HG02943 (cell line): Measurements from ENCODE around the gene FNIP2.
"Not testable (repeated sequence)": the region's sequence is repeated elsewhere in the genome, so short reads cannot be mapped to it uniquely, and the experiment has no call there.

Experiments
- ATAC-seq: cut with Tn5 transposase; IDR thresholded peaks from one replicate; pipeline ENCODE4 v1.9.1; 2021; ENCODE audit warnings: mild to moderate bottlenecking, low read depth, moderate library complexity; ENCODE audit not compliant: unreplicated experiment

The FNIP2 gene

DNA sequence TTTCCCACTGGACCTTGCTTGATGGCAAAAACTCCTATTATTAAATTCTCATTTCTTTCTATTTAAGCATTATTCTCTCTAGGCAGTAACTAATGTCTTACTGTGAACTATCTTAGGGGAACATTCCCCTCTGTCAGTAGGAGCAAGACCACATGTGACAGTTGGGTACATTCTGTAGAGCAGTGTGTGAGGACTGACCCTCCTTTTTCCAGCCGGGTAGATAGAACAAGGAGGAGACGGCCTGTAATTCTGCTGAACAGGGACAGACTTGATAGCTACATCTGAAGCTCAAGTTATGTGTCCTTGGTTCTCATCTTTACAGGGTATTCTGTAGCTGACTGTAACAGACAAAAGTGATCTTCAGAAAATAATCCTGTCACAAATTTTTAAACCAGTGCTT is 43.3 kb downstream of the FNIP2 start:
- no peak for ATAC-seq

DNA sequence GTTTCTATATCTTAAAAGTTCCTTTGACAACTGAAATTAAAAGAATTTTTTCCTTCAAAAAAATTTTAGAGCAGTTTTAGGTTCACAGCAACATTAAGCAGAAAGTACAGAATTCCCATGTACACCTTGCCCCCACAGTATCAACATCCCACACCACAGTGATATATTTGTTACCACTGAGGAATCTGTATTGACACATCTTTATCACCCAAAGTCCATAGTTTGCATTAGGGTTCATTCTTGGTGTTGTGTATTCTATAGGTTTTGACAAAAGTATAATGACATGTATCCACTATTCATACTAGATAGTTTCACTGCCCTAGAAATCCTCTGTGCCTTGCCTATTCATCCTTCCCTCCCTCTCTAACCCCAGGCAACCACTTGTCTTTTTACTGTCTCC is 43.7 kb downstream of the FNIP2 start:
- ATAC-seq, result no peak

DNA sequence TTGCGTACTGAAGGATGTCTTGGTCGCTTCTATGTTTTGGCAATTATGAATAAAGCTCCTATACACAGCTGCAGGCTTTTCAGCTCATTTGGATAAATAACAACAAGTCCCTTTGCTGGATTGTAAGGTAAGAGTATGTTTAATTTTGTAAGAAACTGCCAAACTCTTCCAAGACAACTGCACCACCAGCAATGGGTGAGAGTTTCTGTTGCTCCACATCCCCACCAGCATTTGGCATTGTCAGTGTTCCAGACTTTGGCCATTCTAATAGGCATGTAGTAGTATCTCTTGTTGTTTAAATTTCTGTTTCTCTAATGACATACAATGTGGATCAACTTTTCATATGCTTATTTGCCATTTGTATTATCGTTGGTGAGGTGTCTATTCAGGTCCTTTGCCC is 44.3 kb downstream of the FNIP2 start:
- ATAC-seq, result no peak

DNA sequence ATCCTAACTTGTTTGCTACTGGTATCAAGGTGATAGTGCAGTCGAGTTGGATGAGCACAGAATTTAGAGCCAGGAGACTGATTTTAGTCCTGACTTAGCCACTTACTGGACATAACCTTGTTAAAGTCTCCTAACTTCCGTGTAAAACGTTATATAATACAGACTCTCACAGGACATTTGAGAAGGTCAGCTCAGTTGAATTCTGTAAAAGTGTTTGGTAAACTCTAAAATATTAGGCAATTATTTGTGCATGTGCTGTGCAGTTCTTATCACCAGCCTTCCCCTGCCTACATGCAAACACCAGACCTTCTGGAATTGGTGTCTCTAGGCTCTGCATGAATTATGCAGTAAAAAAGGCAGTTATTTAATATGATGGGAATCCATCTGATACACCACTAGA is 45.4 kb downstream of the FNIP2 start:
- no peak for ATAC-seq

DNA sequence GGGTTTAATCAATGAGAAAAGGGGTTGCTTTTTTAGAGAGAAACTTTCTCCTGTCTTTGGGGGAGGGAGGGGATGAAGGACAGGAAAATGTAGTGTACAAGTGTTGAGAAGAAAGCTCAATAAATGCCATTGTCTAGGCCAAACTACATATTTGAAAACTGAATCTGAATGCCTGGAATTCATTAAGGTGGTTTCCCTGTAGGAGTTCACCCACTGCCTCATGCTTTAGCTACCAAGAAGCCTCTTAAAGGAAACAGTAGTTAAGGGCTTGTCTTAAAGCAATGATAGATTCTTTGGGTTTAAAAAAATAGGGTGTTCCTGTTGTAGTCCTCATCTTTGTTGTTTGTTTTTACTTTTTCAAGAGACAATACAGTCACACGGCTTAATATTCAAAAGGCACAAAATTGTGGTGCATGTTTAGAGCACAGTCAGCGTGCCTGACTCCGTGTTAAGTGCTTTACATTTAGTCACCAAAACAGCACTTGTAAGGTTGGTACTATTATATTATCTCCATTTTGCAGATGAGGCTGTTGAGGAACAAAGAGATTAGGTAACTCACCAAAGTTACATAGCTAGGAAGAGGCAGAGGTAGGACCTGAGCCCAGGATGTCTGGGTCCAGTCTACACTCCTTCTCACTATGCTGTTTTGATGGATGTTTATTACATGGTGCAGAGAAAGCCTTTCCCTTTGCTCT is 46.0 kb downstream of the FNIP2 start:
- ATAC-seq, result no peak

DNA sequence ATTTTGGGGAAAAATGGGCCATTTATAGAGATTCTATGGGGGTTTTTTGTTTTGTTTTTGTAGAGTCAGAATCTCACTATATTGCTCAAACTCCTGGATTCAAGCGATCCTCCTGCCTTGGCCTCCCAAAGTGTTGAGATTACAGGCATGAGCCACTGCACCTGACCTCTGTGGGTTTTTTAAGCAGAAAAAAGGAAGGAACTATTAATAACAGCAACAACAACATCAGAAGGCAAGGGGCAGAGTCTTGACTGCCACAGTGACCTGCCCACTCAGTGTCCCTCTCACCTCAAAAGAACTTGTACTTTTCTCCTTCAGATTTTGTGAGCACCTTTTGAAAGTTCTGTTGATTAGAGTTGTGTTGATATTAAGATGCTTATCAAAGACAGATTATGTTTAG is 48.1 kb downstream of the FNIP2 start:
- ATAC-seq, result no peak

DNA sequence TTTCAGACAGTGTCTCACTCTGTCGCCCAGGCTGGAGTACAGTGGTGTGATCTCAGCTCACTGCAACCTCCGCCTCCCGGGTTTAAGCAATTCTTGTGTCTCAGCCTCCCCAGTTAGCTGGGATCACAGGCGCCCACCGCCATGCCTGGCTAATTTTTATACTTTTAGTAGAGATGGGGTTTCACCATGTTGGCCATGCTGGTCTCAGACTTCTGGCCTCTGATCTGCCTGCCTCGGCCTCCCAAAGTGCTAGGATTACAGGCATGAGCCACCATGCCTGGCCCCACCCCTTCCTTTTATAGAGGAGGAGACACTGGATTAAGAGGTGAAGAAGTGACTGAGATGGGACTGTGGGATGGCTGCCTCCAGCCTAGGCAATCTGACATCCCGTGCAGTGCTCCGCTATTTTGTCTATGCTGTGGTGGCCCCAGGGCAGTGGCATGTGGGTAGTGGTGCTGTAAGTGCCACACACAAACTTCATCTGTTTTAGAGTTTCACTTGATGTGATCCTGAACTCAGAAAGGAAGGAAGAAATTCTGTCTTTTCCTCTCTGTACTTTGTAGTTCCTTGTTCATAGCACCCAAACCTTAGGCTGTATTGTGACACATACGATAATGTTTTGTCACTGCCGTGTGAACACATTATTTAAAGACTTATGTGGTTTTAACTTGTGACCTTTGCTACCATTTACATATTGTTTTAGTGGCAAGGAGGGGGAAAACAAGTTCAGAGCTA is 48.9 kb downstream of the FNIP2 start:
- peak; percentile 62 for ATAC-seq

DNA sequence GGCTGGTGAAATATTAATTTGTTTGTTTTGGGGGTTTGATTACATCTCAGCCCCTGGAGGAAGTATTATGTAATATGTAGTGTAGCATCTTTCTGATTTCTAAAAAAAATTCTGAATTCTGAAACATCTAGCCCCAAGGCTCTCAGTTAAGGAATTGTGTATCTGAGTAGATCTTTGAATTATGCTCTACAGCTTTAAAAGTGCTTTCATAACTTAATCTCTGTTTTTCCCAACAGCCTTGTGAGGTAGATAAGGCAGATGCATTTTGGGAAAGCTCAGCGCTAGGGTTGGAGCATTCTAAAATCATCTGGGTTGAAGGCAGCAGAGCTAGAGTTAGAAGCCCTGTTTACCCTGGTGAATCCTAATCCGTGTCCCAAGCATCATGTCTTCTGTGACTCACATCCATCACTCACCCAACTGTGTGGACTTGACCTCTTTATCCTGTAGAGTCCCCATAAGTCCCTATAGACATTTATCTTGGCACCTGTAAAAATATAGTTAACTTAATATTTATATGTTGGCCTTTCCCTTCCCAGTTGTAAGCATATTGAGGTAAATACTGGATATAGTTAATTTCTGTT is 49.8 kb downstream of the FNIP2 start:
- ATAC-seq, result no peak

DNA sequence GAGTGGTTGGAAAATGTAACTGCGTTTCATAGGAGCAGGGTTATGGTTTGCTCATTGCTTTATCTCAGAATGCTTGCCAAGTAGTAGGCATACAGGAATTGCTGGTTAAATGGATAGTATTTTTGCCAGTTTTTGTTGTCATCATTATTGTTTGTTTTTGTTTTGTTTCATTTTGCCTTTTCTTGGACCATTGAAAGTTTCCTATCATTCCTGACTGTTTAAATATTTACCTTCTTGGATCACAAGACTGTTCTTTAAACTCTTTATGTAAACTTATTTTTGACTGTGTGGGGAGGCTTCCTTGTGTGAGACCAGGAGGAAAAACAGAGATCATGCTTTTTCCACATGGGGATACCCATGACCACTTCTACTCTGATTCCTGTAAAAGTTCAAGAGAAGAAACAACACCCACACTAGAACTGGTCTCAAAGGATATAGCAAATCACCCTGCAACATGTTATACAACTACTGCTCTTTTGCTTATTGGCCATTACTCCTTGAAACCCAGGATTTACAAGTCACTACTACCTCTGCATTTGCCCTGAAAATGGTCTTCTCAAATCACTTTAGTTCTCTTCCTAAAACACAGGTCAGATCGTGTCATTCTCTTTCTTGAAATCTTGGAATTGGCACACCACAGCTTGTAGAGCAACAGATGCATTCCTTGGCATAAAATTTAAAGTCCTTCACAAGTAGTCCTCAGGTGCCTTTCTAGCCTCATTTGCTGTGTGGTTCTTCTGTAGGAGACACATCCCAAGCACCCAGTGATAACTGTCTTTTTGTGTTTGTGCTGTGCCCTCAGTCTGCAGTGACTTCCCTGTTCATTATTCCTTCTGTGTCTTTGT is 51.3 kb downstream of the FNIP2 start:
- no peak for ATAC-seq

DNA sequence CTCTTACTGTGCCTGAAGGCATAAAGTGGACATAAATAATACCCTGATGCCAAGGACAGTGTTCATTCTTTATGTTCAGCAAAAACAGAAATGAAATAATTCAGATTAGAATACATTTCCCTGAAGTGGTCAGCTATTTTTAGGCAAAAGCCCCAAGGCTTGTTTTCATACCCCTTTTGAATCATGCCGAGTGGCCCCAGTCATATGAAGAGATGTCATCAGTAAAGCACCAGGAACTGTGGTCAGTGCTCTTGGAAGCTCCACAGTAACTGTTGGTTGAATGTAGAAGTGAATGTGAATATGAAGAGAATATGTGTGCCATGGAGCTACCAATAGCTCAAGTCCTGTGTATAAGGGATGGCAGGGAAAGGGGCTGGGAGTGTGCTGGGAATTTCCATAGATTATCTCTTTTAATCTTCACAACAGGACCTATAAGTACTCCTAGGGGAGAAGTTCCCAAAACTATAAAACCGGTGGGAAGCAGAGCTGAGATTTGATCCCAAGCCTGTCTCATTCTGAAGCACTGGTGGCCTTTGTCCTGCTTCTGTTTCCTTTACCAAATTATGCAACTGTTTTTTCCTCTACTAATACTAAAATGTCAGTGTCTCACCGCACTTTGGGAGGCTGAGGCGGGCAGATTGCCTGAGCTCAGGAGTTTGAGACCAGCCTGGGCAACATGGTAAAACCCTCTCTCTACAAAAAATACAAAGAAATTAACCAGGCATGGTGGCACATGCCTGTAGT is 52.6 kb downstream of the FNIP2 start:
- ATAC-seq, result no peak

DNA sequence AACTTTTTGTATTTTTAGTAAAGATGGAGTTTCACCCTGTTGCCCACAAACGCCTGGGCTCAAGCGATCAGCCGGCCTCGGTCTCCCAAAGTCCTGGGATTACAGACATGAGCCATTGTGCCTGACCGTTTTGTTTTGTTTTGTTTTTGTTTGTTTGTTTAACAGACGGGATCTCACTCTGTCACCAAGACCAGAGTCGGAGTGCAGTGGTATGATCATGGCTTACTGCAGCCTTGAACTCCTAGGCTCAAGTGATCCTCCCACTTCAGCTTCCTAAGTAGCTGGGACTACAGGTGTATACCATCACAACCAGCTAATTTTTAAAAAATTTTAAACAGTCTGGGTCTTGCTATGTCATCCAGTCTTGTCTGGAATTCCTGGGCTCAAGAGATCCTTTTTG is 53.5 kb downstream of the FNIP2 start:
- ATAC-seq, result no peak

DNA sequence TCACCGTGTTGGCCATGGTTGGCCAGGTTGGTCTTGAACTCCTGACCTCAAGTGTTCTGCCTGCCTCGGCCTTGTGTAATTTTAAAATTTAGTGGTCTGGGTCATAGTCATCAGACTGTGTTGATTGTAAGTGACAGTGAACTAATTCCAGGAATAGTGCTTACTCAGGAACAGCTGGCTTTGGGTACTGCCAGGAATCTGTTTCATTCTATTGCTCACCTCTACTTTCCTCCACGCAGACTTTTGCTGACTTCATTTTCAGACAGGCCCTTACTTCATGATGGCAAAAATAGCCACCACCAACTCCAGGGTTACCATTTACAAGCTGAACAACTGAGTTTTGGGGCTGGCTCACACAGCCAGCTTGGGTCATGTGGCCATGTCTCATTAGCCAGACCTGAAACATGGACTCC is 54.6 kb downstream of the FNIP2 start:
- no peak for ATAC-seq

DNA sequence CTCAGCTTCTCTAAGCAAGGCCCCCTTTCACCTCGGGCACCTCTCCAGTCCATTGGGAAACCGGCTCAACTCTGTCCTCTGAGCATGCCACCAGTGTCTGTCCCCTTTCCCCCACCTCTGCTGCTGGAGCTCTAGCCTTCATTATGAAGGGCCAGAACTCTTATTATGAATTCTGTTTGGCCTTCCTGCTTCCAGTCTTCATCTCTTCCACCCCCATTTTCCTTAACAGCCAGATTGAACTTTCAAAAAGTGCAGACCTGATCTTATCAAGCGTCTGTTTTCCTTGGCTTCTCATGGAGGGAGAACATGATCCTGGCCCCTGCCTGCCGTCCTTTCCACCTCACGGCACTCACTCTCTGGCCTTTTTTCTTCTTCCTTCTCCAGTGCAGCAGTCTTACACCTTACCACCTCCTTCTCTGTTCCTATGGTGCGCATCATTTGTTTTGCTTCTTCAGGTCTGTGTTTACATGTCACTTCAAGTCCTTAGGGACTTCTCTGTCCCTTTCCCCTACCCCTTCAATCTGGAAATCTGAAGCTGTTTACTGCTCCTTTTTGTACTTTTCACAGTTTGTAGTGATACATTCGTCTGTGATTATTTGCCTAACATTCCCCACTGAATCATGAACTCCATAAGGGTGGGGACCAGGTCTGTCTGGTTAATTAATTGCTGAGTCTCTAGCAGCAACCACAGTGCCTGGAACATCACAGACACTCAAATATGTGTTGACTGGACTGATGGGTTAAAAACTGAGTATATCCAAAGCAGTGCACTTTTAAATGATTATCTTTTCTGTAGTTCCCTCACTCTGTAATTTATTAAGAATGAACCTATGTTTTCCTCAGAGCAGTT is 55.8 kb downstream of the FNIP2 start:
- ATAC-seq, result no peak

DNA sequence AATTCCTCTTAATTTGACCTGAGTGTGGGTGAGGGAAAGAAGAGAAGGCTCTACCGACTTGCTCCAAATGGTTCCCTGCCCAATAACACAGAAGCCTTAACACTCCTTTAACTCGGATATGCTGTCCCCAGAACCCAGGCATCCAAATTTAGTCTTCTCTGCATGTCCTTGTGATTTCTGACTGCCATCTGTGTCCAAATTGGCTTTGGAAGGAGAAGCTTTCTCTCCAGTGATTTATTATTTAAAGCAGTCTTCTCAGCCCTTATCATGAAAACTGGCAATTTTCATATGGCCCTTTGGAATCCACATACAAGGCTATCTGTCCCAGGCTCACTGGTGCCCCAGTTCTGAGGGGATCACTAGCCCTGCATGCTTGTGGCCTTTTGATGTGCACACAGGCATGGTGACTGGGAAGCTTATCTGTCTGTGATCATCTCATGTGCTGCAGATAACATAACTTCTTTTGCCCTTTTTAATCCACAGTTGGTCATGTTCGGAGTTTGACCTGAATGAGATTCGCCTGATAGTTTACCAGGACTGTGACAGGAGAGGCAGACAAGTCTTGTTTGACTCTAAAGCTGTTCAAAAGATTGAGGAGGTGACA is 56.7 kb downstream of the FNIP2 start:
- ATAC-seq, result no peak

DNA sequence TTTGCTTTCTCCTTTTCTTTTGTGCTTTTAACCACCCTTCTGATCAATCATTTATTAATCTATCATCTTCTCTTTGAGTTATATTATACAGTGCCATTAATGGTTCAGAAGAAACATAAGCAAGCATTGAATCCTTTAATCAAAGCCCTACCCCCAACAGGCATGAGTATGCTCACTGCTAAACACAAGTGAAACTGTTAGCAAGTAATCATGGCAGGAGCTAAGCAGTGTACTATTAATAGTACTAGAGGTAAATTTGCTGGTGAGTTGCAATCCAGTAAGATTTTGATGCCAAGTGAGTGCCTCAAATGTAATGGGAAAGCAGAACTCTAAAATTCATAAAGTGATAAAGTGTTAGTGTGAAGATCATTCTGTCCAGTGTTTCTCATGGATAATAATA is 57.2 kb downstream of the FNIP2 start:
- peak; percentile 73 for ATAC-seq

DNA sequence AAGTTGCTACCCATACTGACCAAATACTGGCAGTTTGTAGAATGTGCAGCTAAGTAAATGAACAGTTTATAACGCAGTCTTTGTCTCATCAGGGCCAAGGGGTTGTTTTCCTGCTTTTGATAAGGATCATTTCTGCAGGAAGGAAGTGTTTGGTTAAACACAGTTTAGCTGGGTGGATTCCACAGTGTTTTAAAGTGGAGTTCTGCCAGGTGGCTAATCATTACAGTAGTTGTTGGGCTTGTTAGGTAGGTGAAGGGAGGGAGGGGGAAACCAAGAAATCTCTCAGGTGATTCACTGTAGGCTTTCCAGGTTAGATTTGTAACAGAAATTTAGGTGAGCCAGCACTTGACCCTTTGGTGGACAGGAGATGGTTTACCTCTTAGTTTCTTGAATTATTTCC is 58.1 kb downstream of the FNIP2 start:
- ATAC-seq, result no peak

DNA sequence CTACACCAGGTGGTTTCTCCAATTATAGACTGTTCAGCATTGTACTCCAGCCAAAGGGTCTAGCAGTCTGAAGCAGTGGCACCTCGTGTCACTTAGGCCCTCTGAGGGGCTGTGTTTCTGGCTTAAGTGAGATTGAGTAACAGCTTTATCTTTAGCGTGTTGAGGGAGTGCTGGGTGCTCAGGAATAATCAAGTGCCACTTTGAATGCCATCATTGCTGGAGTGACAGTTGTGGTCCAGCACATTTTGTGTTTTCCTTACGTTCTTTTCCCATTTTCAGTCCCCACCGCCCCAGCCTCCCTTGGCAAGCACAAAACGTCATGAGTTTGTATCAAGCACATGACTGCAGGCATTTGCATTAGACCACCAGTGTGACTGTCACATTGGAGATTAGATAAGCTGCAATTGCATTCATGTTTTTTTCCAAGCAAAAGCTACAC is 58.7 kb downstream of the FNIP2 start:
- ATAC-seq, result no peak

DNA sequence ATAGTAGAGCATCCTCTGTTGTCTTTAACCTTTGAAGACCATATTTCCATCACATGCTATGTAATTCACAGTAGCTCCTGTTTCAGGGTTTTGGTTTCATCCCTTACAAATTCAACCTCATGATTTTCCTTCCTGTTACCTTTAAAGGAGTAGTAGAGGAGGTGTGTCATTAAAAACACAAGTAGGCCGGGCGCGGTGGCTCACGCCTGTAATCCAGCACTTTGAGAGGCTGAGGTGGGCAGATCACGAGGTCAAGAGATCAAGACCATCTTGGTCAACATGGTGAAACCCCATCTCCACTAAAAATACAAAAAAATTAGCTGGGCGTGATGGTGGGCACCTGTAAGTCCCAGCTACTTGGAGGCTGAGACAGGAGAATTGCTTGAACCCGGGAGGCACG is 59.3 kb downstream of the FNIP2 start:
- not testable (repeated sequence) for ATAC-seq

DNA sequence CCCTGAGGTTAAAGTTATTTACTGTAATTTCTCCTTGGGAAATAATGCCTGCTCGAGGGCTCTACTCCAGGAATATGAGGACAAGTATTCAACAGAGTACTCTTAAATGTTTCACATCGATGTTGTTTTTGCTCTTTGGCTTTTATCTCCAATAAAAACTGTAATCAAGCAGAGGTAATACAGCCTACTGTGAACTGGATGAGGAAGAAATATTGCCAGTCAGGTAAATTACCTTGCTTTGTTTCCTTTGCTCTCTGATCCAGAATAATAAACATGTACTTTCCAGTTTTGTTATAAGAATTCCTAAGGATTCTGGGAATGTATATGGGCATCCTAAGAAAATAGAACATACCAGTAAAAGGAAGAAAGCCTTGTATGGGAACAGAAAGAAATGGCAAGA is 60.4 kb downstream of the FNIP2 start:
- no peak for ATAC-seq
